HG02678 (cell line): Measurements from ENCODE around the gene DNMT1.

ENCODE experiments used
- ATAC-seq: cut with Tn5 transposase; IDR thresholded peaks from one replicate; pipeline ENCODE4 v1.9.1; 2021; ENCODE audit warnings: mild to moderate bottlenecking, moderate library complexity; ENCODE audit not compliant: unreplicated experiment

The DNMT1 gene

GRCh38 chr19:10142701-10143375, 51.9 kb downstream of the DNMT1 start:
- ATAC-seq, result no peak

GRCh38 chr19:10141973-10142372, 52.8 kb downstream of the DNMT1 start:
- no peak for ATAC-seq

GRCh38 chr19:10141479-10141878, 53.3 kb downstream of the DNMT1 start:
- ATAC-seq, result no peak

DNA sequence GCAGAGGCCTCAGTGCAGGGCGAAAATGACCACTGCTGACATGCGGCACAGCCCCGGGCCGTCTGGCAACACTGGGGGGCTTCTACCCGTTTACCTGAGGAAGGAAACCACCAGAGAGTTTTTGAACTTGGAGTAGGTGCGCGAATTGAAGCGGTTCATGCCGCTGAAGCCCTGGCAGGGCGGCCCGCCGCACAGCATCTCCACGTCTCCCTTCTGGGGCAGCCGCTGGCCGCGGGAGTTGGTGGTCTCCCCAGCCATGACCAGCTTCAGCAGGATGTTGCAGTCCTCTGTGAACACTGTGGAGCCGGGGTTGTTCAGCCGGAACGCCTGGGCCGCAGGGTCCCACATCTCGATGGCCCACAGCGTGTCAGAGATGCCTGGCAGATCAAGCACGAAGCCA, 54.8 kb downstream of the DNMT1 start:
- ATAC-seq, result no peak

DNA sequence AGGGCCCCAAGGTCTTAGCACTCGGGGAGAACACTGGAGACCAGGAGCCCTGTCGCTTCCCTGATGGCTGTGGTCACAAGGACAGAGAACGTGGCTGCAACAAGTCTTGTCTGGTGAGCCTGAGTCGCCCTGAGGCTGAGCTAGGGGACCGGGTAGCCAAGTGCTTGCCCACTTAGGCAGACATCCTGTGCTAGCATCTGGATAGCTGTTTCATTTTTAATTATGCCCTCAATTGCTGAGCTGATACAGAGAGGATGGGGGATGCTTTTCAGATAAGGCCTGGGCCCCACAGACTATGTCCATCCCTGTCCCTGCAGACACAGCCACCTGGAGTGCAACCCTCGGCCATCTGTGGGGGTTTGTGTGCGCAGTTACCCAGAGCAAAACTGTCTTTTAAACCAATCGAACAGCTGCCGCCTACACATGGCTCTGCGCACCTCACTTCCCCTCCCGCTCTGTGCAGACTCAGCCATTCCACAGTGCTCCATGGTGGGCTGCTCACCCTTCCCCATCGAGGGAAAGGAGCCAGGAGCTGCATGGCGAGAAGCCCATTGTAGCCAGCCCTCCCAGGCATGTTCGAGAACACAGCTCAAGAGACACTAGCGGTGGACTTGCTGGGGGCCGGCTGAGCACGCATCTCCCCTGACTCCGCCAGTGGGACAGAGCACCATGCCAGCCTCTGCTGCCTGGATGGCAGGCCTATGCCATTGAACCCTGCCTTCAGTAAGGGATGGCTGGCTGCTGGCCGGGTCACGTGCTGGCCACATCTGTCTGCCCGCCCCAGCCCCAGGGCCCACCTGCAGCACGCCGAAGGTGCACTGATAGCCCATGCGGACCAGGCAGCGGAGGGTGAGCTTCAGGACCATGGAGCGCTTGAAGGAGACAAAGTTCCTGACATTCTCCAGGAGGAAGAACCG, 55.6 kb downstream of the DNMT1 start:
- ATAC-seq, result no peak

- ATAC-seq, result no peak
Observed at GRCh38 chr19:10137751-10138682, 56.7 kb downstream of the DNMT1 start.

- no peak for ATAC-seq
Observed at GRCh38 chr19:10136936-10137335, 57.8 kb downstream of the DNMT1 start.

- ATAC-seq, result no peak
Observed at GRCh38 chr19:10135551-10136334, 59.0 kb downstream of the DNMT1 start.

- ATAC-seq, result no peak
Observed at GRCh38 chr19:10134040-10134439, 60.7 kb downstream of the DNMT1 start.

GRCh38 chr19:10133596-10133995, 61.2 kb downstream of the DNMT1 start:
- ATAC-seq, result no peak

- ATAC-seq, result no peak
Observed at GRCh38 chr19:10132905-10133304, 61.8 kb downstream of the DNMT1 start.

- no peak for ATAC-seq
Observed at GRCh38 chr19:10126213-10126639, 68.5 kb downstream of the DNMT1 start.

- no peak for ATAC-seq
Observed at GRCh38 chr19:10124429-10124828, 70.3 kb downstream of the DNMT1 start.

DNA sequence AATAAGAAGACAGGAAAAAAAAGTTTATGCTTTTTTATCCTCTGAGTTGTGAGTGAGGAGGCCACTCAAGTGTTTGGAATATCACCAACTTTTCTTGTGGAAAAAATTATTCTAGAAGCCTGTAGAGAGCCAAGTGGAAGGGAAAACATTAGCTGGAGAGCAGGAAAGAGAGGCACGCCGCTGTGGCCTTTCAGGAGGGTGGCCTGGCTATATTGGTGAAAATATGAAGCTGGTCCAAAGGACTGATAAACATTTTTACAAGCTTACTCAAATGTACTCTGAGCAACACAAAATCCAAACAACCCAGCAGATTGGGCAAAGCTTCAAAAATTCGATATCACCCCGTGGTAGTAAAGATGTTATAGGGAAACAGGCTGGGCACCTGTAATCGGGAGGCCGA, 72.7 kb downstream of the DNMT1 start:
- ATAC-seq, result no peak

GRCh38 chr19:10120538-10121189, 74.1 kb downstream of the DNMT1 start:
- ATAC-seq, result no peak

- ATAC-seq, result no peak
Observed at GRCh38 chr19:10118960-10119359, 75.8 kb downstream of the DNMT1 start.

GRCh38 chr19:10116866-10117616, 77.7 kb downstream of the DNMT1 start:
- ATAC-seq, result no peak

DNA sequence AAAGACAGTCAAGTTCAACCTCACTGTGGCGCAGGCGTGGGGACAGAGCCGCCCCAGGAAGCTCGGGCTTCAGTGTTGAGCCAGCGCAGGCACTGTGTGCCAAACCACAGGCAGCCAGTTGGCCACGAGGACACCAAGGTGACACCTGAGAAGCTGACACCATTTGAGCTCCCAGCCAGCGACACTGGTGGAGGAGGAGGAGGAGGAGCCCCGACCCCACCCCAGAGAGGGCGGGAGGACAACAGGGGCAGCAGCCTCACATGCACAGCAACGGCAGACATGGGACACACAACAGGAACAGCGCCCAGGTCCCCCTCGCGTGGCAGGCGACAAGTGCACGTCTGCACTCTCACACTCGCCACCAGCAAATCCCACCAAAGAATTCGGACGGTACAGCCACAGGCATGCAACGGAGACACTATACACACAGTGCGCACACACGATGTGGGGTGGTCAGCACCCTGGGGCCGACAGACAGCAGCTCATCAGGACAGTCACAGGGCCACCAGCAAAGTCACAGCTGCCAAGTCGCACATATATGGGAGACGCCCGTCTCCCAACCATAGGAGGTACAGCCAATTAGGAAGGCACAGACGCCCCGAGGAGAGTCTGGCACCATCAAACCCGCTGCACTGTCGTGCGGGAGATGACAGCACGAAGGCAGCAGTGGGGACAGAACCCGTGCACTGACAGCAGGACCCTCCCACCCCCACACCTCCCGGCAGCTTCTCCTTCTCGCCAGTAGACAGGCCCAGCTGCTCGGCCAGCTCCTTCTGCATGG, 78.5 kb downstream of the DNMT1 start:
- no peak for ATAC-seq
